Measurements from ENCODE around the gene RAB31.

DNA sequence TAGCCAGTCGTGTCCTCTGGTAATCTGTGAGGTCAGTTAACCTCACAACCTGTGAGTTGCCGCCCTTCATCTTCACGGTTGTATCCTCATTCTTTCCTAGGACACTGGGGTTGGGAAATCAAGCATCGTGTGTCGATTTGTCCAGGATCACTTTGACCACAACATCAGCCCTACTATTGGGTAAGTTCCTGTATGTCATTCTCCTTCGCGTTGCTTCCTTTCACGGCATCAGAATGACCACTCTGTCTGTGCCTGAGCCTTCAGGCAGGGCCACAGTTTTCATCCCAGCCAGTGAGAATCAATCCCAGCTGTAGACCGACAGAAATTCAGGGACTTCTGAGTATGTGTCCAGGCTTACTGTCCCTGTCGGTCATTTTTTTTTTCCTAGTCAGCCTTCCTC lies 67.1 kb downstream of the RAB31 start:
- TF ChIP-seq CTCF (conservative IDR thresholded peaks at IDR 0.05 in 1 of 2, IDR thresholded peaks at IDR 0.05 in 1 of 2; ENCODE audit: extremely low read depth in 1 of 2, insufficient read depth in 1 of 2, low read depth in 1 of 2, low read length in 2 of 2): no peak
- TF ChIP-seq EZH2 (IDR thresholded peaks at IDR 0.05; ENCODE audit: borderline replicate concordance, low read length): no peak
